Stimulated activated CD4-positive, alpha-beta T cell treated with anti-CD3 and anti-CD28 coated beads, Interleukin-12 subunit alpha, Interleukin-12 subunit beta, amount 100 ng/mL, for 4 hours (primary cell): ENCODE results near the gene YY1AP1.
"Not testable (repeated sequence)": the region's sequence is repeated elsewhere in the genome, so short reads cannot be mapped to it uniquely, and the experiment has no call there.

Experiments used
- DNase-seq: peaks from one replicate; pipeline ENCODE4 v3.0.0-alpha.2; 2020

The YY1AP1 gene

GRCh38 chr1:155645034-155645598, 43.5 kb downstream of the YY1AP1 start:
- DNase-seq, result no peak

- DNase-seq, result no peak
These were observed 45.3 kb downstream of the YY1AP1 start for GRCh38 chr1:155643230-155643629.

- DNase-seq, result not testable (repeated sequence)
These were observed 45.9 kb downstream of the YY1AP1 start for GRCh38 chr1:155642559-155643180.

DNA sequence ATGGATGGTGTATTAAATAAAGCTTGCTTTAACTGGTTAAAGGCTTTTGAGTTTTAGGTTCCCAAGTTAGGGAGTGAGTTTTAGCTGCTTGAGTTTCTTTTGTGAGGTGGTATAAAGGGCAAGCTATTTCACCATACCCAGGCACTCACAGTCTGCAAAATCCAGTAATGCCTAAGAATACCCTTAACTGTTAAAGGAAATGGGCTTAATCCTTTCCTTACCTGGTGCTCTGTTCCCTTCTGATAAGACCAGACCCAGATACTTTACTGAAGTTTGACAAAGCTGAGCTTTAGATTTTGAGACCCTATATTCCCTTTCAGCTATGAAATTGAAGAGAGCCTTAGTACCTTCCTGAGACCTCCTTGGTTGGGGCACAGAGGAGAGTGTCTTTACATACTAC, 48.2 kb downstream of the YY1AP1 start:
- DNase-seq, result no peak

DNA sequence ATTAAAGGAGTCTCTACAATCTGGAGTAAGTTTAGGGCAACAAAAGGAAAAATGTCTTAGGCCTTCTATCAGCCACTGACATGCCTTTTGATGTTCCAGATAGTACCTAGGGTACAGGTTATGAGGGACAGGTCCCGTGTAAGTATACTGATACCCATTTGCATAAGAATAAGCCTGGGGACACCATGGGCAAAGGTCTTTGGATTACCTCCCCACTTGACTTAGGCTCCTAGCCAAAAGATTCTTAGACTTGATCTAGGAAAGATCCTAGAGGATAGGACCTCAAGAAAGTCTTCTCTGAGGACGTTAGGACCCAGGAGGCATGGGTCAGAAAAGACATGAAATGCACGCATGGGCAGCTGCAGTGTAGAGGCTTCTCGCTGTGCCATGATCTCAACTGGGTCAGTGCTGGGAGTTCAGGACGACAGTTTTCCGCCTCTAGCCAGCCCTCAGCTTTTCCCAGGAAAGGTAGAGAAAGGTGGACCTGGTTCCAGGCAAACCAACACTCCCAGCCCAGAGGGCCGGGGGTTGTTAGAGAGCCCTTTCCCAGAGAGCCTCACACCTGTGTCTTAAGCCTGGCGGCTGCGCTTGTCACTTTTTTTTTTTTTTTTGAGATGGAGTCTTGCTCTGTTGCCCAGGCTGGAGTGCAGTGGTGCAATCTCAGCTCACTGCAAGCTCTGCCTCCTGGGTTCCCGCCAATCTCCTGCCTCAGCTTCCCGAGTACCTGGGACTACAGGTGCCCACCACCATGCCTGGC, 52.0 kb downstream of the YY1AP1 start:
- no peak for DNase-seq

DNA sequence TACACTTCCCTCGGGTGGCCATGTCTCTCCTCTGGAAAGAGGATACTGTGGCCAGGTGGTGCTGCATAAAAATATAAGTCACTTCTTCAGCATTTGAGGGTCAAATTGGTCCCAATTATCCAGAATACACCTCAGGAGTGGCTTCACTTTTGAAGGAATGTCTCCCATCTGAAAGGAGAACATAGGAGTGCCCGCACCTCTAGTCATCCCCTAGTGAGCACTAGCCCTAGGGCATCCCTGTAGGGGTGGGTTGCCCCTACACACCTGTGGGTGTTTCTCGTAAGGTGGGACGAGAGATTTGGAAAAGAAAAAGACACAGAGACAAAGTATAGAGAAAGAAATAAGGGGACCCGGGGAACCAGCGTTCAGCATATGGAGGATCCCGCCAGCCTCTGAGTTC, 62.1 kb downstream of the YY1AP1 start:
- not testable (repeated sequence) for DNase-seq

- no peak for DNase-seq
These were observed 65.2 kb downstream of the YY1AP1 start for GRCh38 chr1:155623357-155623756.

GRCh38 chr1:155622191-155622590, 66.4 kb downstream of the YY1AP1 start:
- DNase-seq, result no peak

DNA sequence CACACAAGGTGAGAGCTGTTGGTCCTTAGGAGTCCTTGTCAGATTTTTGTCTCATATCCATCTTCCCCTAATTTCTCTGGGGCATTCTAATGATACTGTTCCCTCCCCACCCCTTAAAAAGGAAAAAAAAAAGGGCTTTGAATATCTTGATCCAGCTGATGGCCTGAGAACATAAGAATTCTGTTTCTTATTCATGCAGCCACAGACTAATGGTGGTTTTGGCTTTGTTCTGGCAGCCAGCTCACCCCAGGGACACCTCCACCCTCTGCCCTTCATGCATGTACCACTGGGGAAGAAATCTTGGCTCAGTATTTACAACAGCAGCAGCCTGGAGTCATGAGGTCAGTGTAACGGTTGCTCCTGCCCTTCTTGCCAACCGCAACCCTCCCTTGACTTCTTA, 75.3 kb downstream of the YY1AP1 start:
- not testable (repeated sequence) for DNase-seq

DNA sequence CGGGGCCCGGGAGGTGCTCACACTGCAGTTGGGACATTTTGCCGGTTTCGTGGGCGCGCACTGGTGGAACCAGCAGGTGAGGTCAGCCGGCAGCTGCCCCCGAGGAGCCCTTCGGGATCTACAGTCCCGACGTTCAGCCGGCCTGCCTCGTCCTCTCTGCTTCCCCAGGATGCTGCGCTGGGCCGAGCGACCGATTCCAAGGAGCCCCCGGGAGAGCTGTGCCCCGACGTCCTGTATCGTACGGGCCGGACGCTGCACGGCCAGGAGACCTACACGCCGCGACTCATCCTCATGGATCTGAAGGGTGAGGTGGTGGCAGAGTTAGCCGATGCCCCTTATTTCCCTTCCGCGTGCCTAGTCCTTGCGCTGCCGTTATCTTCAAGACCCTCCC, 78.3 kb downstream of the YY1AP1 start:
- not testable (repeated sequence) for DNase-seq

DNA sequence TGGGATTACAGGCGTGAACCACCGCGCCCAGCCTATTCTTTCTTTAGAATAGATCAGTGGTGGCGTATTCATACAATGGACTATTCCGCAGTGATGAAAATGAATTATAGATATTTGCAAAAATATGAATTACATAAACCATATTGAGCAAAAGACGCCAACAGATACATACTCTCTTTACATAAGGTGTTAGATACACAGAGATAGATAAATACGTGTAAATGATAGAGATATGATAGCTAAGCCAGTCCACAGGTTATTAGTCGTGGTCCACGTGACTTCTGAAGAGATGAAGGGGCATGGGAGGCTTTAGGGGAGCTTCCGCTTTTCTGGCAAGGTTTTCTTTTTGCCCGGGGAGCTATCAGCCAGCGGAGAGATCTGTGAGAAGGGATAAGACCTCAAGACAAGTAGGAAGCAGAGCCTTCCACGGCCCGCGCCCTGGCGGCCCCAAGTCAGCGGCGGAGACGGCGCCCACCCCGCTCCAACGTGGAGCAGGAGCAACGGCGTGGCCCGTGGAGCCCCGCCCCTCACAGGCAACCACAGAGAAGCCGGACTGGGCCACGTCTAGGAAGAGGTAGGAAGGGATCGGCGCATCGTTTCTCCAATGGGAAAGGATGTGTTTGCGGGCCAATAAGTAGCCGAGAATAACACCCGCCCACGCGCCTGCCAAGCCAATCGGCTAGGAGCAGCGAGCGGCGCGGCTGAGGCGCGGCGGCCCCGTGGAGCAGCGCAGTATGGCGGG, 78.9 kb downstream of the YY1AP1 start, which contains the start of gene MSTO1:
TSS of gene MSTO1 (plus strand) at position 704 of the 742 bp plus-strand sequence. CDS start at position 735, 31 bp downstream.
- DNase-seq, result peak; percentile 99
